SKM-1 (cell line): Measurements from ENCODE around the gene ZNF185.

Experiments used
- DNase-seq: peaks from one replicate; lab custom pipeline; 2025; ENCODE audit not compliant: unreplicated experiment; lab: John Stamatoyannopoulos, UW

The ZNF185 gene

GRCh38 chrX:152946681-152947080, 48.8 kb downstream of the ZNF185 start:
- DNase-seq = no peak
